HL-60/S4 treated with phorbol 12-myristate 13-acetate at 8.2 ng/mL for 4 days and 3 days (cell line): ENCODE data around the gene DDI1.

ENCODE experiments used
- in situ Hi-C: fragments of 300-500 bp; cut with MboI; formaldehyde crosslinking; loops from 2 replicates; pipeline ENCODE4 v1.15.0; 2022; ENCODE audit warnings: low sequenced_read_pairs

Gene DDI1

GRCh38 chr11:104036588-104036987, at the start of gene DDI1:
Gene DDI1 (plus strand): TSS chr11:104036640. CDS start chr11:104036823, 183 bp downstream.
- in situ Hi-C loops = no loop called here

GRCh38 chr11:103987629-103988594, 48.5 kb upstream of the DDI1 start:
- in situ Hi-C loops = no loop called here

DNA sequence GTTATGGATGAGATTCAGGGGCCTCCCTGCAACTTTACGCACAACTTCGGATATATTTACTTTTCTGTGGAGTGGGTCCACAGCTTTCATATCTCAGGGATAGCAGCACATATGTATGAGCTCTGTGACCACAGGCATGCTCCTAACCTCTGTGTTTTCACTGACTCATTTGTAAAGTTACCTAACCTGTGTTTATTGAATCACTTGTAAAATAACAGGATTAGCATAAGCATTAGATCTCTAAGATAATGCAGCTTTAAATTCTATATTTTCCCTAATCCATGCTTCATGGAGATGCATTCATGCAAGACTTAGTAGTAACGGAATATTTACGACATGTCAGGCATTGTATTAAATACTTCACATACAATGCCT, 47.9 kb upstream of the DDI1 start:
- in situ Hi-C loops = no loop called here

GRCh38 chr11:103993507-103993906, 42.9 kb upstream of the DDI1 start:
- in situ Hi-C loops = no loop called here

DNA sequence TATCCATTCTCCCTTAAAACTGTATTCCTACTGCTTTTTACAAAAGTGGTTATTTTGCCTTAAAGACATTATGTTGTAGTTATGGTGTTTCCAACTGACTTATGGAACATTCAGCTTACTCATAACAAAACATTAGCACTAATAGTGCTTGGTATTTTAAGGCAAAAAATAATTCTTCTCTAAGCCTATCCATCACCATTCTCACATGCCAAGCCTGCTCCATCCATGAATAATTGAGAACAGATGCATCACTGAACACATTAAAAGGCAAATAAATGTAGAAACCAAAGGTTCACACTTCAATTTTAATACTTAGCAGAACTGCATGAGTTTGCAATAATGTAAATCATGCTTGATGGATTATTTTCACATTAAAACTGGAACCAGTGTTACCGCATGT, 42.3 kb upstream of the DDI1 start:
- in situ Hi-C loops = no loop called here

- in situ Hi-C loops = no loop called here
Measured at GRCh38 chr11:103994518-103994917, 41.9 kb upstream of the DDI1 start.

- in situ Hi-C loops = no loop called here
Measured at GRCh38 chr11:103995896-103996295, 40.5 kb upstream of the DDI1 start.

DNA sequence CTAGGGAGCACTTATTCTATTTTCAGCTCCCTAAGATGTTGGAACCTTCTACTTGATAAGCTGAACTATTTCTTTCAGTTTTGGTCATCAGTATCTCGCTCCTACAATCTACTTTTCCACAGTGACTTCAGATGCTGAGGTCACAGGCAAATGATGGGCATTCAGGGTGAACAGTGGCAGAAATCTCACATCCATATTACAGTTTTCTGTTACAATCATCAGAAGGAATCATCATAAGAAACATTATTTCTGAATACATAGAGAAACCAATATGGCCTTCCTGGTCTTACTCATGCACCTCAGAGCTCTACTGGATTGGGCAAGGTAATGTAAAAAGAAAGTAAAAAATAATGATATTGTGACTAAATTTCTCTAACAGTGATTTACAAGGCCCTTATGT, 39.4 kb upstream of the DDI1 start:
- in situ Hi-C loops = no loop called here

- in situ Hi-C loops = no loop called here
Measured at GRCh38 chr11:103998826-103999508, 37.5 kb upstream of the DDI1 start.

GRCh38 chr11:104000798-104001197, 35.6 kb upstream of the DDI1 start:
- in situ Hi-C loops = no loop called here

DNA sequence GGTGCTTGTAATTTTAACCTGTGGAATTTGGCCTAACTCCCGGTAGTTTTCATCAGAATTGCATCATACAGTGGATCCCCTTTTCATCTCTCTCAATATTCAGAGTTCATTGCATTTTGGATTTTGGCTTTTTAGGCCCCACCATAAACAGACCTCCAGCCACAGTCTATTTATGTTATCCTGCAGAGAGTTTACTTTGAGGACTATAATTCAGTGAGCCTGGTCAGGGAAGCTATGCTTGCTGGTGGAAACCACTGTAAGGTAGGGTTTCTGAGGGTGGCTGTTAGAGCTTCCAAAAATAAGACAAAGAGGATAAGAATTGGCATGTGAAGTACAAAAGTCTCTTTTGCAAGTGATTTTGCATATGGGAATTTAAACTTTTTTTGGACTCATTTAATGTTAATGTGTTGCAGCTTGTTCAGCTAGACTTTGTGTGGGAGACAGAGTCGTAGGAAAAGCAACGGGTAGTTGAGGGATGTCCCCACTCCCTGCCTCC, 34.8 kb upstream of the DDI1 start:
- in situ Hi-C loops = no loop called here

GRCh38 chr11:104003491-104003890, 32.9 kb upstream of the DDI1 start:
- in situ Hi-C loops = no loop called here

DNA sequence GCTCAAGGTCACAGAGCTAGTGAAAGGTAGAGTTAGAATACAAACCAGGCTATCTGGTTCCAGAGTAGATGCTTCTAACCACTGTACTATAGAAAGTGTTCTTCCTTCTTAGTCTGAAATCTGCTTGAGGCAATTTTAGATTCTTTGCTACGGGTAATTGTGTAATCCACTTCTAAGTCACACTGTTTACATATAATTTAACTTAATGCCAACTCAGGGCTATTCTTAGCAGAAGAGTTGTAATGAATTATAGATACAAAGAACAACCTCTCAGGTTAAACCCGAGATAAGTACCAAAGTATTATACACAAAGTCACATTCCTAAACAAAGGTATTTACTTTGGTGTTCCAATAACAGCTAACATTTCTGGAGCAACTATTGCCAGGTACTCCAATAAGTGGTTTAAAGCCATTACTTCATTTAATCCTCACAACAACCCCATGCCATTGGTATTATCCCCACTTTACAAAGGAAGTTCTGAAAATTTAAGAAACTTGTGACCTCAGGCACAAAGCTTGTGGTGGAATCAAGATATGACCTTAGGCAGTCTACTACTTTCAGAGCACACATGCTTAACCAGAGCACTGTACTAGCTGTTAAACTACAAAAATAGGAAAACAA, 31.1 kb upstream of the DDI1 start:
- in situ Hi-C loops = no loop called here

- in situ Hi-C loops = no loop called here
Measured at GRCh38 chr11:104009744-104010143, 26.7 kb upstream of the DDI1 start.

GRCh38 chr11:104011044-104011443, 25.4 kb upstream of the DDI1 start:
- in situ Hi-C loops = no loop called here

- in situ Hi-C loops = no loop called here
Measured at GRCh38 chr11:104015649-104016415, 20.6 kb upstream of the DDI1 start.

- in situ Hi-C loops = no loop called here
Measured at GRCh38 chr11:104024572-104024971, 11.9 kb upstream of the DDI1 start.

GRCh38 chr11:104028476-104029263, 7.8 kb upstream of the DDI1 start:
- in situ Hi-C loops = no loop called here

DNA sequence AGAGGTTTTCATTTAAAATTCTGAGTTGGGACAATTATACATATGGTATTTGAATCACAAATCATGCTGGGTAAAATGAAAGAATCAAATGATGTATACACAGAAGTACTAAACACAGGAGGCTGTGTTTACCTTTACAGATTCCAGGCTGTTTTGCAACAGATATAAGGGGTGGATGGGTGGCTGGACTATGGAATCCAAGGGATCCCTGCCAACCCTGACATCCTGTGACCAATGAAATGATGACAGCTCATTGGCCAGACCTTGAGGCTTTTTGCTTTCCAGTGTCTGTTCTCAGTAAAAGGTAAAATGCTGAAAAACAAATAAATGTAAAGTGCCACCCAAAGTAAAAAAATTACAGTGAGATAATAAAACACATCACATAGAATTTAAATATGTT, 3.3 kb upstream of the DDI1 start:
- in situ Hi-C loops = no loop called here

GRCh38 chr11:104033561-104033960, 2.9 kb upstream of the DDI1 start:
- in situ Hi-C loops = no loop called here
